LNCAP (cell line): ENCODE results near the gene PIP5KL1.

Experiments
- CTCF ChIP-seq: fragments of 450-650 bp; IDR thresholded peaks from 2 replicates; pipeline ENCODE4 v1.5.1; 2017; ENCODE audit warnings: mild to moderate bottlenecking

PIP5KL1 gene

GRCh38 chr9:127871531-127871930 is 59.0 kb downstream of the PIP5KL1 start:
- TF ChIP-seq CTCF, result no peak

GRCh38 chr9:127870887-127871286 is 59.7 kb downstream of the PIP5KL1 start:
- TF ChIP-seq CTCF, result no peak
